ENCODE data around the gene TBC1D9B. TPM values are rescaled to one million over a fixed set of nuclear protein-coding genes. Genes with fewer than 3 reads are reported as not detected.
A peak's percentile ranks its signal among the peaks of the same experiment; 100 is the strongest.

TBC1D9B gene
- total RNA-seq (10 to 100 TPM; 61.6 to 74.1 TPM), total RNA-seq (99.1 to 143 reads per million in 2 donors)

DNA sequence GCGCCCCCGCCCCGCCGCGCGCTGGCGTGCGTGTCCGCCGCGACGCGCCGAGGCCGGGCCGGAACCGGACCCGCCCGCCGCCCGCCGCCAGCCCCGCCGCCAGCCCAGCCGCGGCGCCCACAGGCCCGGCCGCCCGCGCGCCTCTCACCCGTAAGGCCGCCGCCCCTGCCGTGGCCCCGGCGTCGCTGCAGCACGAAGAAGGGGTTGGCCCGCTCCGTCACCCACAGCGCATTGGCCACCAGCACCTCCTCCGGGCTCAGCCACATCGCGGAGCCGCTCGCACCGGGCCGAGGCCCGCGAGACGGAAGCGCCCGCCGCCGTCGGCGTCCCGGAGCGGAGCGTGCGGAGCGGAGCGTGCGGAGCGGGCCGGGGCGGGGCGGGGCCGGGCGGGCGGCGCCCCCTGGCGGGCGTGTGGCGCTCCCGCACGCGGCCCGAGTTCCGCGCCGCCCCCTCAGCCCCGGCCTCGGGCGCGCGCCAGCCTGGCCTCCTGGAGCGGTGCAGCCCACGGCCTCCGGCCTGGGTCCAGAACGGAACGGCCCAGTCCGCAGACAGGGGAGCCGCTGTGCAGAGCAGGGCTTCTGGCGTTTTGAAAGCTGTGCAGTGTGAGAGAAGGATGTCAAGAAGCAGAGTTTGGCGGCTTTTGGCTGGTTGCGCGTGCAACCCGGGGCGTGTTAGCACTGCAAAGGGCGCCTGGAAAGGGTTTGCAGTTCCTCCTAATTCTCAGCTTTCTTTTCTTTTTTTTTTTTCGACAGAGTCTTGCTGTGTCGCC is at the start of gene TBC1D9B:
TSS of gene TBC1D9B (minus strand) at position 342 of the 769 bp plus-strand sequence. CDS start at position 266, 76 bp downstream.
- H3K9me3 ChIP-seq (ENCODE audit: control insufficient read depth, low read length, poor library complexity, severe bottlenecking) = no peaks in the 10 kb centered on the region
- Mint-ChIP-seq H3K4me1 (peaks cover 9% of the 10 kb centered on the region), H3K4me3 (peak within 1 kb of the TSS; percentile 87), H3K36me3 (ENCODE audit: low read depth) (no peaks in the 10 kb centered on the region), H3K27me3 (no peaks in the 10 kb centered on the region), H3K27ac (peak within 1 kb of the TSS; percentile 37)
- peak; percentile 57 to 82 (median 75) for DNase-seq
- peak; percentile 91 for ATAC-seq

DNA sequence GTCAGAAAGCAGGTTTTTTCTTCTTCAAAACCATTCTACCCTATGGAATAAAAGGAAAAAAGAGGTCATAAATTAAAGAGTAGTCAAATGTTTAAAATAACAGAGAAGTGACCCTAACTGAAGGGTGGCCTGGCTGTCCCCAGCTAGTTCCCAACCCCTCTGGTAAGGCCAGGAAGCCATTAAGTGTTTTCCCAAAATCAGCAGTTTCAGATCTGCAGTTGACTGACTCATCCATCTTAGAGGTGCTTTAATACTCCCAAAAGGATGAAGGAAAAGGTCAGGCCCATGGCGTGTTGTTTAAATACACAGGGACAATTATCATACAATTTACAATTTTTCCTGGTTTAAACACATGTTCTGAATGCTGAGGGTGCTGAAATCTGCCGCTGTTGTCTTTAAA is 47.9 kb upstream of the TBC1D9B start:
- H3K9me3 ChIP-seq (ENCODE audit: control insufficient read depth, low read length, poor library complexity, severe bottlenecking) = no peaks in the 10 kb centered on the region
- no peak for ATAC-seq
- Mint-ChIP-seq H3K36me3 (ENCODE audit: low read depth) (peaks cover 11% of the 10 kb centered on the region), H3K4me1 (peaks cover under 1% of the 10 kb centered on the region), H3K27me3 (no peaks in the 10 kb centered on the region), H3K4me3 (no peak overlapping the region), H3K27ac (no peak overlapping the region)
- DNase-seq = no peak

- H3K27ac Mint-ChIP-seq = no peak overlapping the region
- H3K36me3 Mint-ChIP-seq (ENCODE audit: low read depth) = peaks cover 13% of the 10 kb centered on the region
- H3K4me1 Mint-ChIP-seq = peaks cover 2% of the 10 kb centered on the region
- DNase-seq = no peak
- H3K27me3 Mint-ChIP-seq = no peaks in the 10 kb centered on the region
- H3K9me3 ChIP-seq (ENCODE audit: control insufficient read depth, low read length, poor library complexity, severe bottlenecking) = no peaks in the 10 kb centered on the region
- no peak overlapping the region for H3K4me3 Mint-ChIP-seq
- no peak for ATAC-seq
Observed at GRCh38 chr5:179955062-179955461, 47.4 kb upstream of the TBC1D9B start.

DNA sequence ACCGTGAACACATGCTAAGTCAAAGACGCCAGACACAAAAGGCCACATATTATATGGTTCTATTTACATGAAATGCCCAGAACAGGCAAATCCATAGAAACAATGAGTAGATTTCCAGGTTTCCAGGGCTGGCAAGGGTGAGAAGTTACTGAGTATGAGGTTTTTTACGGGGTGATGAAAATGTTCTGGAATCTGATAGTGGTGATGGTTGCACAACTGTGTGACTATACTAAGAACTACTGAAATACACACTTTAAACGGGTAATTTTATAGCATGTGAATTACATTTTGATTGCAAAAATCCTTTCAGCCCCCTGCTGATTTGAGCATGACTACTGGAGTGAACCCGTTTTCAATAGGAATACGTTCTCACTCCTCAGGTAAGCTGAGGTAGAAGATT is 46.7 kb upstream of the TBC1D9B start:
- H3K27ac Mint-ChIP-seq = no peak overlapping the region
- no peaks in the 10 kb centered on the region for H3K9me3 ChIP-seq (ENCODE audit: control insufficient read depth, low read length, poor library complexity, severe bottlenecking)
- no peaks in the 10 kb centered on the region for H3K27me3 Mint-ChIP-seq
- H3K4me1 Mint-ChIP-seq = peaks cover 2% of the 10 kb centered on the region
- peaks cover 13% of the 10 kb centered on the region for H3K36me3 Mint-ChIP-seq (ENCODE audit: low read depth)
- H3K4me3 Mint-ChIP-seq = no peak overlapping the region
- no peak for ATAC-seq
- no peak for DNase-seq

DNA sequence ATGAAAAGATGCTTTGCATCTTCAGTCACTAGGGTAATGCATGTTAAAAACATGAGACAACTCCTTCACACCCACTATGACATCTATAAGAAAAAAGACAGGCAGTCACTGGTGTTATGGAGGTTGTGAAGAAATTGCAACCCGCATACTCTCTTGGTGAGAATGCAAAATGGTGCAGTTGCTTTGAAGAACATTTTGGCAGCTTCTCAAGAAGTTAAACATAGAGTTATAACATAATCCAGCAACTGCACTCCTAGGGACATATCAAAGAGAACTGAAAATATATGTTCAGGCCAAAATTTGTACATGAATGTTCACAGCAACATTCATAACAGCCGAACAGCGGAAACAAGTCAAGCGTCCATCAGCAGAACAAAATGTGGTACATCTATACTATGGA is 46.3 kb upstream of the TBC1D9B start:
- H3K9me3 ChIP-seq (ENCODE audit: control insufficient read depth, low read length, poor library complexity, severe bottlenecking) = no peaks in the 10 kb centered on the region
- no peak for DNase-seq
- ATAC-seq = no peak
- peaks cover 2% of the 10 kb centered on the region for H3K4me1 Mint-ChIP-seq
- no peak overlapping the region for H3K27ac Mint-ChIP-seq
- no peaks in the 10 kb centered on the region for H3K27me3 Mint-ChIP-seq
- H3K36me3 Mint-ChIP-seq (ENCODE audit: low read depth) = peaks cover 11% of the 10 kb centered on the region
- no peak overlapping the region for H3K4me3 Mint-ChIP-seq

GRCh38 chr5:179936976-179937681 is 29.4 kb upstream of the TBC1D9B start:
- ATAC-seq (no peak), DNase-seq (no peak)
- H3K27ac Mint-ChIP-seq = no peak overlapping the region
- no peaks in the 10 kb centered on the region for H3K9me3 ChIP-seq (ENCODE audit: control insufficient read depth, low read length, poor library complexity, severe bottlenecking)
- H3K4me1 Mint-ChIP-seq = no peaks in the 10 kb centered on the region
- H3K4me3 Mint-ChIP-seq = no peak overlapping the region
- peaks cover 26% of the 10 kb centered on the region for H3K27me3 Mint-ChIP-seq
- H3K36me3 Mint-ChIP-seq (ENCODE audit: low read depth) = peaks cover 6% of the 10 kb centered on the region

DNA sequence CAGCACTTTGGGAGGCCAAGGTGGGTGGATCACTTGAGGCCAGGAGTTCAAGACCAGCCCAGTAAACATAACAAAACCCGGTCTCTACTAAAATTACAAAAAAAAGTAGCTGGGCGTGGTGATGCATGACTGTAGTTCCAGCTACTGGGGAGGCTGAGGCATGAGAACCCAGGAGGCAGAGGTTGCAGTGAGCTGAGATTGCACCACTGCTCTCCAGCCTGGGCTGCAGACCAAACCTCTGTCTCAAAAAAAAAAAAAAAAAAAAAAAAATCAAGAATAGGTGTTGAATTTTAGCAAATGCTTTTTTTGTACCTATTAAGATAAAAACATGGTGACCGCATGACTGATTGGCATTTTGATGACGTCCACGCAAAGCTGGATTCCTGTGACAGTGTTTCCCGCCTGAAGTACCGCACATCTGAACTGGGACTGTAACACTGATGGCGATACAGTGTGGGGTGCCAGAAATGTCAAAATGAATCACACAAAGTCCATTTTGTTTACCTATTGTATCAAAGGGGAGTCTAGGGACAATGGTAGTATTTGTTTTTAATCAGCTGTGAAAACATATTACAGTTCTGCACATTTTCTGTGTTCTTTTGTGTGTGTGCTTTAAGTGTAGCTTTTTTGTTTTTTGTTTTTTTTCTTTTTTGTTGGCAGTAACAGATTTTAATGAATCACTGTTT is 23.2 kb upstream of the TBC1D9B start:
- H3K36me3 Mint-ChIP-seq (ENCODE audit: low read depth) = peaks cover under 1% of the 10 kb centered on the region
- no peak for ATAC-seq
- no peaks in the 10 kb centered on the region for H3K27me3 Mint-ChIP-seq
- H3K4me1 Mint-ChIP-seq = no peaks in the 10 kb centered on the region
- H3K4me3 Mint-ChIP-seq = no peak overlapping the region
- no peaks in the 10 kb centered on the region for H3K9me3 ChIP-seq (ENCODE audit: control insufficient read depth, low read length, poor library complexity, severe bottlenecking)
- H3K27ac Mint-ChIP-seq = no peak overlapping the region
- DNase-seq = no peak

DNA sequence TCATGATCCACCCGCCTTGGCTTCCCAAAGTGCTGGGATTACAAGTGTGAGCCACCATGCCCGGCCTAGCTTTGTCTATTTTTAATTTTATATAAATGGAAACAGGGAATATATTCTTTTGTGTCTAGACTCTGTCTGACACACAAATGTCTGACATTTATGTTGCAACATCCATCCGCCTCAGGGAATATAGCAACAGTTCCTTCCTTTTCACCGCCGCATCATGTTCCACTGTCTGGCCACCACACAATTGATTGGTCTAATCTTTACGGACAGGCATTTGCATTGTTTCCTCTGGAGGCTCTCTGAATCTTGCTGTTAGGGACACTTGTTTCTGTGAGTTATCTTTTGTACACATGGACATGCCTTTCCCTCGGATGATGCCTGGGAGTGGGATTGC is 20.1 kb upstream of the TBC1D9B start:
- Mint-ChIP-seq H3K36me3 (ENCODE audit: low read depth) (peaks cover 3% of the 10 kb centered on the region), H3K27ac (no peak overlapping the region), H3K4me3 (no peak overlapping the region), H3K27me3 (no peaks in the 10 kb centered on the region), H3K4me1 (peaks cover 2% of the 10 kb centered on the region)
- no peaks in the 10 kb centered on the region for H3K9me3 ChIP-seq (ENCODE audit: control insufficient read depth, low read length, poor library complexity, severe bottlenecking)
- DNase-seq = no peak
- no peak for ATAC-seq

DNA sequence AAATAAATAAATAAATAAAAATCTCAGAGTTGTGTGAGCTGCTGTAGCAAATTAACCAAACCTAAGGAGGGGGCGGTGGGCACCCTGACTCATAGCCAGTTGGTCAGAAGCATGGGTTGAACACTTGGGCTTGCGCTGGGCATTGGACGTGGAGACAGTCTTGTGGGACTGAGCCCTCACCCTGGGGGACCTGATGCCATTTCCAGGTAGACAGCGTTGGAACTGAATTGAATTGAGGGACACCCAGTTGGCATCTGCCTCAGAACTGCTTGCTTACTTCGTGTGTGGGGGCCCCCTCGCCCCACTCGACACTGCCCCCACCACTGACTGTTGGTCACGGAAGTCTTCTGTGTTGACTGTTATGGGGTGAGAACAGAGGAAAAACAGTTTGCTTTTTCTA is 19.0 kb upstream of the TBC1D9B start:
- no peak overlapping the region for H3K4me3 Mint-ChIP-seq
- no peaks in the 10 kb centered on the region for H3K27me3 Mint-ChIP-seq
- H3K4me1 Mint-ChIP-seq = peaks cover 2% of the 10 kb centered on the region
- no peaks in the 10 kb centered on the region for H3K9me3 ChIP-seq (ENCODE audit: control insufficient read depth, low read length, poor library complexity, severe bottlenecking)
- peaks cover 3% of the 10 kb centered on the region for H3K36me3 Mint-ChIP-seq (ENCODE audit: low read depth)
- ATAC-seq (no peak), DNase-seq (no peak)
- no peak overlapping the region for H3K27ac Mint-ChIP-seq

DNA sequence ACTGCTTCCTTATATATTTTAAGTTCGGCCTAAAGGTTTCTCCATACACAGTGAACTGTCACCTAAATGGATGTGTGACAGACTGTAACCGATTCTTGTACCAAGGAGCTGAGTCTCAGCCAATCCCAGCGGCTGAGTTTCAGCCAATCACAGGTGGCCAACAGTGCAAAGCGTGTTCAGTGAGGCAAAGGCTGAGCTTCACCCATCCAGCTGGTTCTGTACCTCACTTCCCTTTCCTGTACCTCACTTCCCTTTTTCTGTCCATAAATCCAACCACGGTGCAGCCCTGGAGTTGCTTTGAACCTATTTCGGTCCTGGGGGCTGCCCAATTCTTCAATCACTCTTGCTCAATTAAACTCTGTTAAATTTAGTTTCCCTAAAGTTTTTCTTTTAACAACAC is 15.7 kb upstream of the TBC1D9B start:
- Mint-ChIP-seq H3K4me1 (peaks cover 2% of the 10 kb centered on the region), H3K36me3 (ENCODE audit: low read depth) (peaks cover 3% of the 10 kb centered on the region), H3K4me3 (no peak overlapping the region), H3K27ac (no peak overlapping the region), H3K27me3 (peaks cover 5% of the 10 kb centered on the region)
- no peak for ATAC-seq
- no peak for DNase-seq
- H3K9me3 ChIP-seq (ENCODE audit: control insufficient read depth, low read length, poor library complexity, severe bottlenecking) = no peaks in the 10 kb centered on the region

DNA sequence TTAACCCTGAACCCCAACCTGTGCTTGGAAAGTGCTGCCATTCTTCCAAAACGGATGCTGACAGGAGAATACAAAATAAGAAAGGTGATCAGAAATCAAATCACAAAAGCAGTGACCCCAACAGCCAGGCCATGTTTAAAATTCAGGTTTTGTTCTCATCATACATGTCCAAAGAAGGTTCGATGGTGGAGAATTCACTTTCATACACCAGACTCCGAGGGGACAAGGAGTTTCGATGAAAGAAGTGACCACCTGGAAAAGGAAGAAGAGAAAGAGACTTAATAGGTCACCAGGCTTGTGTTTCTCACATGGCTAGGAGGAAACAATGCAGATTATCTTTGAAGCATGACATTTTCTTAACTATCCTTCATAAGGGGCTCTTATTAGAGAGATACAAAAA is 12.5 kb upstream of the TBC1D9B start:
- H3K9me3 ChIP-seq (ENCODE audit: control insufficient read depth, low read length, poor library complexity, severe bottlenecking) = no peaks in the 10 kb centered on the region
- ATAC-seq (no peak), DNase-seq (no peak)
- no peak overlapping the region for H3K4me3 Mint-ChIP-seq
- no peak overlapping the region for H3K27ac Mint-ChIP-seq
- peaks cover 25% of the 10 kb centered on the region for H3K27me3 Mint-ChIP-seq
- H3K4me1 Mint-ChIP-seq = peaks cover 2% of the 10 kb centered on the region
- peaks cover 3% of the 10 kb centered on the region for H3K36me3 Mint-ChIP-seq (ENCODE audit: low read depth)

DNA sequence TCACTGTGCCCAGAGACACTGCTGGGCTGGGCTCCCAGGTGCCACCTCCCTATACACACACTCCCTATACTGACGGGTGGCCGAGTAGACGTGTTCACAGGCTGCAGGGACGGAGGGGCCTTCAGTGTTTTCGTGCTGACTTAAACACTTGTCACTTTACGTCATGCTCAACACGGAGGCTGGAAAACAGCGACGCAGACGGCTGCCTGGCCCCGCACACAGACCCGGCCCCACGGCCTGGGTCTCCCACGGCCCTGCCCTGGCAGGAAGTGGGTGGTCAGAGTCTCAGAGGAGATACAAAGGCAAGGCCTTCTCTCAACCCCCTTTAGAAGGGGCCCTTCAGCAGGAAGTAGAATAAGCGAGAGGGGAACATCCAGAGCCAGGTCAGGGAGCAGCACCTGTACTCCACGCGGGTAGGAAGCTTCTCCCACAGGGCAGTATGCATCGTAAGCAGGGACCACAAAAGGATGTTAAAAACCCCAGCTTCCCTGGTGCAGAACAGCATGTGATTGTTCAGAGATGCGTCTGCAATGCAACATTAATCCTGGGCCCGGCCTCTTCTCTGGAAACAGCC is 11.9 kb upstream of the TBC1D9B start:
- no peak overlapping the region for H3K4me3 Mint-ChIP-seq
- ATAC-seq (no peak), DNase-seq (no peak)
- peaks cover 2% of the 10 kb centered on the region for H3K4me1 Mint-ChIP-seq
- peaks cover 25% of the 10 kb centered on the region for H3K27me3 Mint-ChIP-seq
- no peaks in the 10 kb centered on the region for H3K9me3 ChIP-seq (ENCODE audit: control insufficient read depth, low read length, poor library complexity, severe bottlenecking)
- H3K36me3 Mint-ChIP-seq (ENCODE audit: low read depth) = peaks cover 3% of the 10 kb centered on the region
- H3K27ac Mint-ChIP-seq = no peak overlapping the region
